Endothelial cell of umbilical vein (primary cell): ENCODE data around the gene DPH2.

Experiments used
- CTCF ChIP-seq, 2 donors: IDR thresholded peaks; 1 replicate in 1 of 2; 2 replicates in 1 of 2; pipeline ENCODE4 v1.5.1; 2011; ENCODE audit warnings: low read length in 2 of 2, mild to moderate bottlenecking in 2 of 2, moderate library complexity in 2 of 2, control low read depth in 1 of 2, inconsistent platforms in 1 of 2, low read depth in 1 of 2; ENCODE audit not compliant: insufficient read depth in 1 of 2; ENCODE audit errors: extremely low read depth in 1 of 2
- EZH2 ChIP-seq: IDR thresholded peaks from 2 replicates; pipeline ENCODE4 v1.6.1; 2012; ENCODE audit warnings: borderline replicate concordance, low read depth, mild to moderate bottlenecking, moderate library complexity, low read length, inconsistent platforms; ENCODE audit not compliant: severe bottlenecking
- GATA2 ChIP-seq: IDR thresholded peaks from 2 replicates; pipeline ENCODE4 v1.7.0; 2011; ENCODE audit warnings: low read depth, mild to moderate bottlenecking, moderate library complexity, mixed read lengths, low read length; ENCODE audit not compliant: insufficient read length, insufficient read depth
- JUN ChIP-seq: IDR thresholded peaks from 2 replicates; pipeline ENCODE4 v1.6.1; 2011; ENCODE audit warnings: borderline replicate concordance, low read depth; ENCODE audit not compliant: insufficient read length, insufficient read depth
- POLR2A ChIP-seq: IDR thresholded peaks from 2 replicates; pipeline ENCODE4 v1.6.1; 2012; ENCODE audit warnings: low read depth, mild to moderate bottlenecking, control low read depth, low read length
- POLR2AphosphoS5 ChIP-seq: IDR thresholded peaks from 2 replicates; pipeline ENCODE4 v1.6.1; 2012; ENCODE audit warnings: low read depth, mild to moderate bottlenecking, control low read depth, low read length, moderate library complexity; ENCODE audit not compliant: insufficient read depth
- TF ChIP-seq, protein P1 (sequence below): IDR thresholded peaks from 2 replicates; pipeline ENCODE4 v1.6.1; 2011; ENCODE audit not compliant: insufficient read depth, insufficient read length

GRCh38 chr1:43924516-43924915 lies 45.3 kb upstream of the DPH2 start:
- no peak for TF ChIP-seq POLR2A
- TF ChIP-seq GATA2 = no peak
- TF ChIP-seq EZH2 = no peak
- TF ChIP-seq, protein P1, sequence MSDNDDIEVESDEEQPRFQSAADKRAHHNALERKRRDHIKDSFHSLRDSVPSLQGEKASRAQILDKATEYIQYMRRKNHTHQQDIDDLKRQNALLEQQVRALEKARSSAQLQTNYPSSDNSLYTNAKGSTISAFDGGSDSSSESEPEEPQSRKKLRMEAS = no peak
- TF ChIP-seq POLR2AphosphoS5 = no peak
- TF ChIP-seq CTCF (IDR thresholded peaks at IDR 0.05; ENCODE audit: extremely low read depth in 1 of 2, insufficient read depth in 1 of 2, low read depth in 1 of 2, low read length in 2 of 2) = no peak
- no peak for TF ChIP-seq JUN
